H1 (cell line): Measurements from ENCODE around the gene CMC1. TPM values are rescaled to one million over a fixed set of nuclear protein-coding genes. Genes with fewer than 3 reads are reported as not detected.
A peak's percentile ranks its signal among the peaks of the same experiment; 100 is the strongest.

Source experiments
- CTCF ChIA-PET: fragments of 300-600 bp; sonication (Branson Sonifier 250); formaldehyde crosslinking; loops from one replicate; lab custom pipeline; 2021; ENCODE audit not compliant: partially characterized antibody; lab: Charles Lee
- POLR2A ChIA-PET: fragments of 300-600 bp; sonication (Branson Sonifier 250); formaldehyde crosslinking; loops from one replicate; lab custom pipeline; 2021; ENCODE audit warnings: inconsistent platforms; ENCODE audit not compliant: partially characterized antibody; lab: Charles Lee
- DNase-seq, 2 experiments: peaks; one replicate each; pipeline versions ENCODE4 v3.0.0 to v3.0.0-alpha.2; 2010 to 2022; ENCODE audit warnings: low spot score in 2 of 2, low read depth in 1 of 2, mixed read lengths in 1 of 2
- FAIRE-seq: peaks from 2 replicates; lab custom pipeline; 2011; peaks lifted over from hg19 to GRCh38; lab: Jason Lieb, UNC
- H2AFZ ChIP-seq: 2 replicates; pipeline ENCODE4 v1.8.1; 2012; ENCODE audit warnings: low read length, inconsistent platforms
- H2AK5ac ChIP-seq: 2 replicates; pipeline ENCODE4 v1.6.1; 2013; ENCODE audit warnings: low read depth, low read length
- H2BK120ac ChIP-seq: replicated peaks from 2 replicates; pipeline ENCODE3; 2013; ENCODE audit warnings: low read depth, low read length, inconsistent platforms
- H2BK12ac ChIP-seq: 2 replicates; pipeline ENCODE4 v1.6.1; 2013; ENCODE audit warnings: low read depth, low read length
- H2BK15ac ChIP-seq: 2 replicates; pipeline ENCODE4 v1.6.1; 2013; ENCODE audit warnings: low read length
- H2BK20ac ChIP-seq: 2 replicates; pipeline ENCODE4 v1.6.1; 2013; ENCODE audit warnings: low read length
- H2BK5ac ChIP-seq: 2 replicates; pipeline ENCODE4 v1.6.1; 2013; ENCODE audit warnings: low read depth, low read length
- H3K14ac ChIP-seq: 2 replicates; pipeline ENCODE4 v1.6.1; 2013; ENCODE audit warnings: inconsistent platforms; ENCODE audit not compliant: insufficient read length
- H3K18ac ChIP-seq: 2 replicates; pipeline ENCODE4 v1.6.1; 2013; ENCODE audit warnings: low read length; ENCODE audit errors: extremely low read depth
- H3K23ac ChIP-seq: 2 replicates; pipeline ENCODE4 v1.6.1; 2013; ENCODE audit warnings: inconsistent platforms; ENCODE audit not compliant: insufficient read length
- H3K23me2 ChIP-seq: 2 replicates; pipeline ENCODE4 v1.6.1; 2013; ENCODE audit warnings: low read depth, low read length
- H3K27ac ChIP-seq: 2 replicates; pipeline ENCODE4 v1.6.1; 2011; ENCODE audit warnings: low read depth, low read length, inconsistent platforms
- H3K27me3 ChIP-seq, 4 experiments: replicated peaks in 1 of 4; 1 replicate in 1 of 4; 2 replicates in 3 of 4; pipeline versions ENCODE4 v1.6.1 to v1.8.1; 2011 to 2013; ENCODE audit warnings: low read length in 3 of 4, mild to moderate bottlenecking in 3 of 4, inconsistent platforms in 2 of 4, mixed read lengths in 2 of 4, moderate library complexity in 1 of 4; ENCODE audit not compliant: control insufficient read depth in 3 of 4, insufficient read depth in 3 of 4; ENCODE audit errors: extremely low read depth in 1 of 4
- H3K36me3 ChIP-seq, 4 experiments: 2 replicates each; pipeline versions ENCODE4 v1.6.1 to v1.8.1; 2011 to 2013; ENCODE audit warnings: mild to moderate bottlenecking in 4 of 4, low read length in 3 of 4, moderate library complexity in 2 of 4, control low read depth in 1 of 4, inconsistent platforms in 1 of 4; ENCODE audit not compliant: insufficient read depth in 4 of 4, control insufficient read depth in 2 of 4
- H3K4ac ChIP-seq: replicated peaks from 2 replicates; pipeline ENCODE3; 2013; ENCODE audit warnings: low read length, low read depth, mixed read lengths, inconsistent platforms; ENCODE audit not compliant: insufficient read length
- H3K4me1 ChIP-seq, 4 experiments: replicated peaks in 1 of 4; 1 replicate in 1 of 4; 2 replicates in 3 of 4; pipeline versions ENCODE4 v1.6.1 to v1.8.1; 2011 to 2013; ENCODE audit warnings: low read length in 3 of 4, inconsistent platforms in 2 of 4, mixed read lengths in 1 of 4; ENCODE audit not compliant: insufficient read depth in 4 of 4, control insufficient read depth in 3 of 4
- H3K4me2 ChIP-seq, 2 experiments: 2 replicates each; pipeline versions ENCODE4 v1.6.1 to v1.8.1; 2011 to 2013; ENCODE audit warnings: low read depth in 2 of 2, low read length in 2 of 2, control low read depth in 1 of 2, inconsistent platforms in 1 of 2, mild to moderate bottlenecking in 1 of 2; ENCODE audit not compliant: insufficient read depth in 1 of 2
- H3K4me3 ChIP-seq, 4 experiments: fragments of 200-600, 300-600 bp in 1 of 4; sonication (generic), shearing (Covaris generic), sonication (Bioruptor Twin) in 1 of 4; 2 replicates each; pipeline versions ENCODE4 v1.5.1 to v1.8.1; 2011 to 2016; ENCODE audit warnings: low read length in 4 of 4, low read depth in 3 of 4, control low read depth in 2 of 4, inconsistent platforms in 2 of 4, mild to moderate bottlenecking in 2 of 4, mixed read lengths in 1 of 4, moderate library complexity in 1 of 4; ENCODE audit not compliant: insufficient read depth in 2 of 4; ENCODE audit errors: extremely low read depth in 1 of 4
- H3K56ac ChIP-seq: replicated peaks from 2 replicates; pipeline ENCODE3; 2013; ENCODE audit warnings: low read depth, mild to moderate bottlenecking, mixed read lengths, low read length, inconsistent platforms; ENCODE audit not compliant: insufficient read length
- H3K79me1 ChIP-seq: 2 replicates; pipeline ENCODE4 v1.6.1; 2013; ENCODE audit warnings: low read depth, low read length, control low read depth
- H3K79me2 ChIP-seq, 2 experiments: 2 replicates each; pipeline versions ENCODE4 v1.6.1 to v1.8.1; 2012 to 2013; ENCODE audit warnings: low read length in 2 of 2, mild to moderate bottlenecking in 2 of 2, inconsistent platforms in 1 of 2; ENCODE audit not compliant: insufficient read depth in 2 of 2, control insufficient read depth in 1 of 2
- H3K9ac ChIP-seq, 4 experiments: replicated peaks in 1 of 4; 1 replicate in 1 of 4; 2 replicates in 3 of 4; pipeline versions ENCODE4 v1.6.1 to v1.8.1; 2011 to 2013; ENCODE audit warnings: low read depth in 3 of 4, low read length in 3 of 4, control low read depth in 2 of 4, mild to moderate bottlenecking in 2 of 4, moderate library complexity in 2 of 4, inconsistent platforms in 1 of 4; ENCODE audit errors: extremely low read depth in 1 of 4
- H3K9me3 ChIP-seq, 2 experiments: 2 replicates each; pipeline versions ENCODE4 v1.6.1 to v1.8.1; 2012 to 2013; ENCODE audit warnings: mild to moderate bottlenecking in 2 of 2, moderate library complexity in 2 of 2, control low read depth in 1 of 2, inconsistent platforms in 1 of 2, low read depth in 1 of 2, low read length in 1 of 2, mixed read lengths in 1 of 2; ENCODE audit not compliant: insufficient read depth in 2 of 2
- H4K20me1 ChIP-seq, 2 experiments: replicated peaks in 1 of 2; 2 replicates each; pipeline versions ENCODE3 to v1.8.1; 2011 to 2013; ENCODE audit warnings: inconsistent platforms in 2 of 2, low read length in 2 of 2, mild to moderate bottlenecking in 1 of 2; ENCODE audit not compliant: insufficient read depth in 2 of 2, control insufficient read depth in 1 of 2
- H4K5ac ChIP-seq: 2 replicates; pipeline ENCODE4 v1.6.1; 2013; ENCODE audit warnings: low read length, low read depth, mixed read lengths, inconsistent platforms; ENCODE audit not compliant: insufficient read length
- H4K8ac ChIP-seq: 2 replicates; pipeline ENCODE4 v1.8.0; 2013; ENCODE audit warnings: mild to moderate bottlenecking, moderate library complexity, low read length, inconsistent platforms; ENCODE audit not compliant: insufficient read depth; ENCODE audit errors: extremely low read depth
- H4K91ac ChIP-seq: replicated peaks from 2 replicates; pipeline ENCODE3; 2013; ENCODE audit warnings: low read length, mixed read lengths, inconsistent platforms; ENCODE audit not compliant: insufficient read length
- BCL11A ChIP-seq, 2 experiments: IDR thresholded peaks; one replicate each; pipeline ENCODE4 v1.6.1; 2011; ENCODE audit warnings: low read depth in 2 of 2, low read length in 2 of 2, mild to moderate bottlenecking in 2 of 2
- CTBP2 ChIP-seq: IDR thresholded peaks from 2 replicates; pipeline ENCODE4 v1.7.0; 2011; ENCODE audit warnings: borderline replicate concordance, mild to moderate bottlenecking, moderate library complexity, mixed read lengths, low read length; ENCODE audit not compliant: insufficient read depth, insufficient read length
- EZH2 ChIP-seq: fragments of 200-600 bp; sonication (generic); IDR thresholded peaks from 2 replicates; pipeline ENCODE4 v1.7.1; 2012; ENCODE audit warnings: low read depth, mild to moderate bottlenecking, moderate library complexity, low read length, inconsistent platforms; ENCODE audit not compliant: severe bottlenecking
- GTF2F1 ChIP-seq: IDR thresholded peaks from 2 replicates; pipeline ENCODE4 v1.6.1; 2012; ENCODE audit warnings: low read depth, low read length, improper control_type of control experiment, borderline replicate concordance
- HDAC2 ChIP-seq, 2 experiments: fragments of 300-600 bp in 1 of 2; sonication (generic) in 1 of 2; IDR thresholded peaks; 2 replicates each; pipeline ENCODE4 v1.6.1; 2011 to 2012; ENCODE audit warnings: low read depth in 2 of 2, low read length in 2 of 2, mild to moderate bottlenecking in 2 of 2, moderate library complexity in 2 of 2, borderline replicate concordance in 1 of 2, inconsistent platforms in 1 of 2
- JUND ChIP-seq: IDR thresholded peaks from 2 replicates; pipeline ENCODE4 v1.6.1; 2011; ENCODE audit warnings: mild to moderate bottlenecking, improper control_type of control experiment, low read length
- PHF8 ChIP-seq: fragments of 200-600 bp; sonication (generic); conservative IDR thresholded peaks from 2 replicates; pipeline ENCODE4 v1.7.1; 2012; ENCODE audit warnings: low read depth, mild to moderate bottlenecking, inconsistent platforms, low read length, moderate library complexity
- POLR2A ChIP-seq, 2 experiments: IDR thresholded peaks; 1 replicate in 1 of 2; 2 replicates in 1 of 2; pipeline ENCODE4 v1.6.1; 2011; ENCODE audit warnings: low read depth in 2 of 2, low read length in 2 of 2, mild to moderate bottlenecking in 2 of 2; ENCODE audit errors: control extremely low read depth in 1 of 2
- SIRT6 ChIP-seq: IDR thresholded peaks from one replicate; pipeline ENCODE4 v1.7.1; 2012; ENCODE audit warnings: low read length, inconsistent platforms
- SIX5 ChIP-seq: IDR thresholded peaks from 2 replicates; pipeline ENCODE4 v1.6.1; 2011; ENCODE audit warnings: mild to moderate bottlenecking, low read depth, low read length
- YY1 ChIP-seq: IDR thresholded peaks from 2 replicates; pipeline ENCODE4 v1.6.1; 2011; ENCODE audit warnings: low read depth, mild to moderate bottlenecking, low read length
- WGBS, 2 experiments: shearing (Covaris generic) in 1 of 2; methylation state at CpG; one replicate each; pipeline versions ENCODE4 v1.1.6 to v1.1.7; 2013 to 2015; ENCODE audit warnings: low lambda C conversion rate in 2 of 2, mixed read lengths in 2 of 2, inconsistent platforms in 1 of 2, low coverage in 1 of 2, missing lambda C conversion rate in 1 of 2; ENCODE audit not compliant: insufficient replicate concordance in 2 of 2, insufficient coverage in 1 of 2, insufficient read length in 1 of 2; ENCODE audit errors: extremely low coverage in 1 of 2, missing lambda C conversion rate in 1 of 2; 5-methylcytosine and 5-hydroxymethylcytosine counted together
- polyA plus RNA-seq, 7 experiments: library from polyadenylated mRNA; depleted of rRNA in 3 of 7; stranded (reverse) in 5 of 7; unstranded in 2 of 7; fragments of >200 nt in 5 of 7; fragments of 200-250 nt in 2 of 7; gene quantifications; 1 replicate in 5 of 7; 2 replicates in 1 of 7; 4 replicates in 1 of 7; pipeline versions ENCODE4 v1.2.1 to v1.2.3, GENCODE V29; 2011 to 2013; ENCODE audit warnings: missing spikeins in 2 of 7, mixed read lengths in 2 of 7
- total RNA-seq: library from RNA; stranded (reverse); fragmentation: NEBNext Ultra II Directional; extraction: Animal tissue kit (Norgen Biotek cat#: 25700); gene quantifications from 2 replicates; pipeline ENCODE4 v1.2.1, GENCODE V29; 2021

The CMC1 gene
- total and polyA plus RNA-seq, 2 of the 8 experiments (the other 6 are each of a cell fraction or from before 2014, with no cell fraction given), result 11.4 to 19.4 TPM

GRCh38 chr3:28228623-28229022, 12.8 kb upstream of the CMC1 start:
- H3K4ac ChIP-seq, result no peak overlapping the region
- no peak overlapping the region for H2BK12ac ChIP-seq
- H3K23ac ChIP-seq, result no peak overlapping the region
- H3K79me2 ChIP-seq, result no peaks in the 10 kb centered on the region
- ChIA-PET CTCF (interaction anchor here (1.0 to 1.8 kb wide), 2 partner anchors 8 to 14 kb away, joined by 3 to 5 read pairs; no protein-coding TSS in a partner anchor), POLR2A (no interaction called here)
- H4K5ac ChIP-seq, result no peak overlapping the region
- no peak overlapping the region for H2BK15ac ChIP-seq
- no peaks in the 10 kb centered on the region for H3K4me1 ChIP-seq
- H3K23me2 ChIP-seq, result no peaks in the 10 kb centered on the region
- H4K91ac ChIP-seq, result no peak overlapping the region
- H2BK5ac ChIP-seq, result no peak overlapping the region
- H2BK120ac ChIP-seq, result no peak overlapping the region
- no peaks in the 10 kb centered on the region for H4K20me1 ChIP-seq
- H2AK5ac ChIP-seq, result no peak overlapping the region
- no peak overlapping the region for H3K18ac ChIP-seq
- peak overlapping the region; percentile 52; the same call in 1 of the 2 replicates for H2AFZ ChIP-seq
- no peak for FAIRE-seq
- no peaks in the 10 kb centered on the region for H3K79me1 ChIP-seq
- no peak overlapping the region for H3K14ac ChIP-seq
- no peak overlapping the region for H3K4me3 ChIP-seq
- no peak overlapping the region for H3K9ac ChIP-seq
- 92 to 100% methylated on average over 2 to 5 of the region's 5 CpGs for WGBS, 2 experiments
- DNase-seq, result no peak
- no peaks in the 10 kb centered on the region for H3K9me3 ChIP-seq
- no peak overlapping the region for H3K27ac ChIP-seq
- H4K8ac ChIP-seq, result no peak overlapping the region
- H3K56ac ChIP-seq, result no peak overlapping the region
- H2BK20ac ChIP-seq, result no peak overlapping the region
- no peaks in the 10 kb centered on the region for H3K36me3 ChIP-seq
- no peak for TF ChIP-seq EZH2
- TF ChIP-seq SIX5, result no peak
- no peak for TF ChIP-seq BCL11A (IDR thresholded peaks at IDR 0.05; ENCODE audit: low read depth in 2 of 2, low read length in 2 of 2)
- TF ChIP-seq YY1, result no peak
- no peak for TF ChIP-seq CTBP2
- TF ChIP-seq POLR2A (IDR thresholded peaks at IDR 0.05; ENCODE audit: control extremely low read depth in 1 of 2, low read depth in 2 of 2, low read length in 2 of 2), result no peak
- no peak for TF ChIP-seq HDAC2 (IDR thresholded peaks at IDR 0.05; ENCODE audit: borderline replicate concordance in 1 of 2, low read depth in 2 of 2, low read length in 2 of 2)
- TF ChIP-seq PHF8, result no peak
- no peak for TF ChIP-seq SIRT6
- no peak for TF ChIP-seq GTF2F1
- TF ChIP-seq JUND, result no peak
- H3K27me3 ChIP-seq, result peaks cover 0 to 2% (median under 1%) of the 10 kb centered on the region in 4 experiments; a peak in 3 of 7 replicates
- no peak overlapping the region for H3K4me2 ChIP-seq
